ENCODE data around the gene CUEDC2.

DNA sequence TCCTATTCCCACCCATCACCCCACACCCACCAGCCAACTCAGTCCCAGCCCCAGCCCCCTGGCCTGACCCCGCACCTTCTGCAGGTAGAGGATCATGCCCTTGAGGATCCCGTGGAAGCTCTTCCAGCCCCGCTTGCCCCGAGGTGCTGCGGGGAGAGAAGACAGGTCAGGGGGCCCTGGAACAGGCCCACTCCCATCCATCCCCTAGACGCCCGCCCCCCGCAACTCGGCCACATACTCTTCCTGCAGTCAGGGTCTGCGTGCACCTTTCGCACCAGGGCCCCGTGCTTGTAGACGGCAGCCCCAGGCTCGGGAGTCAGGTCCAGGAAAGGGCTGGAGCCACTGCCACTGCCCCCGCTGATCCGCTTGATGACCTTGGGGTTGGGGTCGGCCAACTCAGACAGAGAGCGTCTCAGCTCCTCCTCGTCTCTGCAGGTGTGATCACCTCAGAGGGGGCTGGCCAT lies 27.2 kb downstream of the CUEDC2 start:
- TF ChIP-seq, protein P1, sequence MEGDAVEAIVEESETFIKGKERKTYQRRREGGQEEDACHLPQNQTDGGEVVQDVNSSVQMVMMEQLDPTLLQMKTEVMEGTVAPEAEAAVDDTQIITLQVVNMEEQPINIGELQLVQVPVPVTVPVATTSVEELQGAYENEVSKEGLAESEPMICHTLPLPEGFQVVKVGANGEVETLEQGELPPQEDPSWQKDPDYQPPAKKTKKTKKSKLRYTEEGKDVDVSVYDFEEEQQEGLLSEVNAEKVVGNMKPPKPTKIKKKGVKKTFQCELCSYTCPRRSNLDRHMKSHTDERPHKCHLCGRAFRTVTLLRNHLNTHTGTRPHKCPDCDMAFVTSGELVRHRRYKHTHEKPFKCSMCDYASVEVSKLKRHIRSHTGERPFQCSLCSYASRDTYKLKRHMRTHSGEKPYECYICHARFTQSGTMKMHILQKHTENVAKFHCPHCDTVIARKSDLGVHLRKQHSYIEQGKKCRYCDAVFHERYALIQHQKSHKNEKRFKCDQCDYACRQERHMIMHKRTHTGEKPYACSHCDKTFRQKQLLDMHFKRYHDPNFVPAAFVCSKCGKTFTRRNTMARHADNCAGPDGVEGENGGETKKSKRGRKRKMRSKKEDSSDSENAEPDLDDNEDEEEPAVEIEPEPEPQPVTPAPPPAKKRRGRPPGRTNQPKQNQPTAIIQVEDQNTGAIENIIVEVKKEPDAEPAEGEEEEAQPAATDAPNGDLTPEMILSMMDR (IDR thresholded peaks at IDR 0.05; ENCODE audit: low read depth, low read length, poor library complexity, severe bottlenecking): no peak
- no peak for TF ChIP-seq EZH2phosphoT487 (IDR thresholded peaks at IDR 0.05; ENCODE audit: borderline replicate concordance, low read length)

Data from DOHH2 (cell line).